WTC11 (cell line): ENCODE data around the gene NOP9. TPM values are rescaled to one million over a fixed set of nuclear protein-coding genes. Genes with fewer than 3 reads are reported as not detected.
A peak's percentile ranks its signal among the peaks of the same experiment; 100 is the strongest.

Experiments
- ATAC-seq: fragments of 200-7000 bp; cut with Tn5 transposase; 2 replicates; pipeline ENCODE4 v1.10.0; 2021; ENCODE audit warnings: mild to moderate bottlenecking, moderate library complexity
- CTCF ChIA-PET: fragments of 300-600 bp; sonication (Branson Sonifier 250); formaldehyde crosslinking; loops from one replicate; lab custom pipeline; 2021; ENCODE audit warnings: antibody characterized with exemption; lab: Charles Lee
- POLR2A ChIA-PET: fragments of 350-600 bp; sonication (Branson Sonifier 250); formaldehyde crosslinking; loops from one replicate; lab custom pipeline; 2021; ENCODE audit warnings: antibody characterized with exemption; lab: Charles Lee
- DNase-seq: peaks from one replicate; pipeline ENCODE4 v3.0.0; 2021; ENCODE audit warnings: low spot score
- H3K27ac Mint-ChIP-seq: 2 replicates; pipeline ENCODE4 v1.8.0; 2021; ENCODE audit warnings: mixed read lengths
- H3K27me3 Mint-ChIP-seq: 2 replicates; pipeline ENCODE4 v1.8.0; 2021; ENCODE audit warnings: low read depth, mild to moderate bottlenecking, moderate library complexity, mixed read lengths
- H3K36me3 Mint-ChIP-seq: 2 replicates; pipeline ENCODE4 v1.8.0; 2021; ENCODE audit warnings: mixed read lengths
- H3K4me1 Mint-ChIP-seq: 2 replicates; pipeline ENCODE4 v1.8.0; 2022; ENCODE audit warnings: mixed read lengths
- H3K4me3 Mint-ChIP-seq: 2 replicates; pipeline ENCODE4 v1.8.0; 2021; ENCODE audit warnings: mild to moderate bottlenecking, moderate library complexity, mixed read lengths
- H3K9me3 Mint-ChIP-seq: 2 replicates; pipeline ENCODE4 v1.8.0; 2021; ENCODE audit warnings: mixed read lengths
- GABPB1 ChIP-seq: sonication (generic); formaldehyde crosslinking; IDR thresholded peaks from 2 replicates; pipeline ENCODE4 v1.8.1; 2023; ENCODE audit warnings: mild to moderate bottlenecking, missing genetic modification reagents
- GRHL2 ChIP-seq: fragments of 250-450 bp; sonication (Bioruptor Pico); IDR thresholded peaks from 2 replicates; pipeline ENCODE4 v1.8.0; 2022; ENCODE audit warnings: mild to moderate bottlenecking, moderate library complexity; ENCODE audit not compliant: insufficient replicate concordance, severe bottlenecking
- JAZF1 ChIP-seq: fragments of 250-450 bp; sonication (Bioruptor Pico); IDR thresholded peaks from 2 replicates; pipeline ENCODE4 v1.9.0; 2021; ENCODE audit warnings: moderate library complexity, mild to moderate bottlenecking, inconsistent platforms
- MXD4 ChIP-seq: fragments of 250-450 bp; sonication (Bioruptor Pico); IDR thresholded peaks from 2 replicates; pipeline ENCODE4 v1.8.0; 2021; ENCODE audit warnings: mild to moderate bottlenecking, moderate library complexity, borderline replicate concordance
- NR2C2 ChIP-seq: sonication (generic); formaldehyde crosslinking; IDR thresholded peaks from 2 replicates; pipeline ENCODE4 v1.8.0; 2022; ENCODE audit warnings: mild to moderate bottlenecking, missing genetic modification reagents
- NR3C1 ChIP-seq: sonication (generic); formaldehyde crosslinking; conservative IDR thresholded peaks from 2 replicates; pipeline ENCODE4 v1.8.1; 2023; ENCODE audit warnings: low read depth, mild to moderate bottlenecking, missing genetic modification reagents
- TEAD1 ChIP-seq: sonication (generic); formaldehyde crosslinking; IDR thresholded peaks from 2 replicates; pipeline ENCODE4 v1.8.0; 2022; ENCODE audit warnings: mild to moderate bottlenecking, missing genetic modification reagents
- ZNF121 ChIP-seq: sonication (generic); formaldehyde crosslinking; IDR thresholded peaks from 2 replicates; pipeline ENCODE4 v1.8.0; 2023; ENCODE audit warnings: missing genetic modification reagents
- ZNF263 ChIP-seq: sonication (generic); formaldehyde crosslinking; IDR thresholded peaks from 2 replicates; pipeline ENCODE4 v1.8.1; 2022; ENCODE audit warnings: low read depth, mild to moderate bottlenecking, moderate library complexity, missing genetic modification reagents
- total RNA-seq: library from RNA; stranded (reverse); gene quantifications from 3 replicates; pipeline ENCODE4 v1.2.3, GENCODE V29; 2021
- TF ChIP-seq, protein P1 (sequence below): sonication (generic); formaldehyde crosslinking; IDR thresholded peaks from 2 replicates; pipeline ENCODE4 v1.8.1; 2022; ENCODE audit warnings: missing genetic modification reagents, borderline replicate concordance
- TF ChIP-seq, protein P2 (sequence below): fragments of 250-450 bp; sonication (Bioruptor Pico); IDR thresholded peaks from 2 replicates; pipeline ENCODE4 v1.9.0; 2021; ENCODE audit warnings: mild to moderate bottlenecking, borderline replicate concordance
- TF ChIP-seq, protein P3 (sequence below): sonication (generic); formaldehyde crosslinking; IDR thresholded peaks from 2 replicates; pipeline ENCODE4 v1.8.1; 2023; ENCODE audit warnings: mild to moderate bottlenecking, missing genetic modification reagents, borderline replicate concordance

NOP9 gene
- total RNA-seq, 1 experiment from 2014 or later: 44.4 TPM

DNA sequence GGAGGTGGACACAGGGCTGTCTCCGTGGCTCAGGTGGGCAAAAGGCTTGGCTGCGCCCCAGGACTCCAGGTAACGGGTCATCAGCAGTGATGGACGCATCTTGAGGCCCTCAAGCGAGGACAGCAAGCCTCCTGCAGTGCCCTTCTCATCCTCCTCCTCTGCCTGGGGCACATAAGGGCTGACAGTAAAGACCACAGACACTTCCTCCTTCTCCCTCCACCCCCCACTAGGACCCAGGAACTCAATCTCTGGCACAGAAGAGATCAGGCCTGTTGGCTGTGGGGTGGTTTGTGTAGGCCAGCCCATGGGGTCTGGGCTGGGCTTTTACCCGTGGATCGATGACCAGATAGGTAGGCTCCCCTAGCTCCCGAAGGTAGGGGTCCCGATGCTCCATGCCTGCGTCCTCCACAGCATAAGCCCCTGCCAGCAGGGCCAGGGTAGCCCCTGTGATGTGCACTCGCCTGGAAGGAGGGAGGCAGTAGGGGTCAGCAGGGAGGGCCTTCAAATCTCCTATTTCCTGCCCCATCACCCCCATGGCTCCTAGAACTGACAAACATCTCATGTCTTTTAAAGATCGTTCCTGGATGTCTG lies 29.5 kb downstream of the NOP9 start (continued):
- TF ChIP-seq, protein P1, sequence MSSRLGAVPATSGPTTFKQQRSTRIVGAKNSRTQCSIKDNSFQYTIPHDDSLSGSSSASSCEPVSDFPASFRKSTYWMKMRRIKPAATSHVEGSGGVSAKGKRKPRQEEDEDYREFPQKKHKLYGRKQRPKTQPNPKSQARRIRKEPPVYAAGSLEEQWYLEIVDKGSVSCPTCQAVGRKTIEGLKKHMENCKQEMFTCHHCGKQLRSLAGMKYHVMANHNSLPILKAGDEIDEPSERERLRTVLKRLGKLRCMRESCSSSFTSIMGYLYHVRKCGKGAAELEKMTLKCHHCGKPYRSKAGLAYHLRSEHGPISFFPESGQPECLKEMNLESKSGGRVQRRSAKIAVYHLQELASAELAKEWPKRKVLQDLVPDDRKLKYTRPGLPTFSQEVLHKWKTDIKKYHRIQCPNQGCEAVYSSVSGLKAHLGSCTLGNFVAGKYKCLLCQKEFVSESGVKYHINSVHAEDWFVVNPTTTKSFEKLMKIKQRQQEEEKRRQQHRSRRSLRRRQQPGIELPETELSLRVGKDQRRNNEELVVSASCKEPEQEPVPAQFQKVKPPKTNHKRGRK (CRISPR knock-in tag): no peak
- TF ChIP-seq, all 79 proteins: peak for 0

DNA sequence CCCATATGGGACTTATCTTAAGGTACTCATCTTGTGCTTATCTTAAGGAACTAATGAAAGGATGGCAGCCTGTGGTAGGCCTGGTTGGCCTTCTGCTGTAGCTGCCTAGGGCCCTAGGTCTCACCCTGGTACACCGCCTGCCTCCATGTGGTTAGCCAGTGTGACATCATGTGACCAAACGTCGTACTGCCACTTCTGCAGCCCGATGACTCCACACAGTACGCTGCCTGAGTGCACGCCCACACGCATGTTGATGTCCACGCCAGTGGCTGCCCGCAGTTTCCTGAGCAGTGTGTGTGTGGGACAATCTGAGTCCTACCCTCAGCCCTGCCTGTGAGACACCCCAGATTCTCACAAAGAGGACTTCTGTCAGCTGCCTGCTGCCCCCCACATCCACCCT lies 30.1 kb downstream of the NOP9 start:
- DNase-seq: no peak
- no peak for ATAC-seq
- H3K27ac Mint-ChIP-seq: no peak overlapping the region
- ChIA-PET CTCF (interaction anchor here (1.1 to 17.1 kb wide), 2 partner anchors 36 to 98 kb away, joined by 6 to 518 read pairs; partner anchors contain the start of genes CBLN3 and KHNYN), POLR2A (no interaction called here)
- no peak overlapping the region for H3K4me3 Mint-ChIP-seq
- H3K27me3 Mint-ChIP-seq: peaks cover 88% of the 10 kb centered on the region
- H3K36me3 Mint-ChIP-seq: no peaks in the 10 kb centered on the region
- H3K4me1 Mint-ChIP-seq: peaks cover 13% of the 10 kb centered on the region
- no peaks in the 10 kb centered on the region for H3K9me3 Mint-ChIP-seq
- TF ChIP-seq ZNF121 (CRISPR knock-in tag) (no peak), NR2C2 (no peak)
- TF ChIP-seq, protein P2, sequence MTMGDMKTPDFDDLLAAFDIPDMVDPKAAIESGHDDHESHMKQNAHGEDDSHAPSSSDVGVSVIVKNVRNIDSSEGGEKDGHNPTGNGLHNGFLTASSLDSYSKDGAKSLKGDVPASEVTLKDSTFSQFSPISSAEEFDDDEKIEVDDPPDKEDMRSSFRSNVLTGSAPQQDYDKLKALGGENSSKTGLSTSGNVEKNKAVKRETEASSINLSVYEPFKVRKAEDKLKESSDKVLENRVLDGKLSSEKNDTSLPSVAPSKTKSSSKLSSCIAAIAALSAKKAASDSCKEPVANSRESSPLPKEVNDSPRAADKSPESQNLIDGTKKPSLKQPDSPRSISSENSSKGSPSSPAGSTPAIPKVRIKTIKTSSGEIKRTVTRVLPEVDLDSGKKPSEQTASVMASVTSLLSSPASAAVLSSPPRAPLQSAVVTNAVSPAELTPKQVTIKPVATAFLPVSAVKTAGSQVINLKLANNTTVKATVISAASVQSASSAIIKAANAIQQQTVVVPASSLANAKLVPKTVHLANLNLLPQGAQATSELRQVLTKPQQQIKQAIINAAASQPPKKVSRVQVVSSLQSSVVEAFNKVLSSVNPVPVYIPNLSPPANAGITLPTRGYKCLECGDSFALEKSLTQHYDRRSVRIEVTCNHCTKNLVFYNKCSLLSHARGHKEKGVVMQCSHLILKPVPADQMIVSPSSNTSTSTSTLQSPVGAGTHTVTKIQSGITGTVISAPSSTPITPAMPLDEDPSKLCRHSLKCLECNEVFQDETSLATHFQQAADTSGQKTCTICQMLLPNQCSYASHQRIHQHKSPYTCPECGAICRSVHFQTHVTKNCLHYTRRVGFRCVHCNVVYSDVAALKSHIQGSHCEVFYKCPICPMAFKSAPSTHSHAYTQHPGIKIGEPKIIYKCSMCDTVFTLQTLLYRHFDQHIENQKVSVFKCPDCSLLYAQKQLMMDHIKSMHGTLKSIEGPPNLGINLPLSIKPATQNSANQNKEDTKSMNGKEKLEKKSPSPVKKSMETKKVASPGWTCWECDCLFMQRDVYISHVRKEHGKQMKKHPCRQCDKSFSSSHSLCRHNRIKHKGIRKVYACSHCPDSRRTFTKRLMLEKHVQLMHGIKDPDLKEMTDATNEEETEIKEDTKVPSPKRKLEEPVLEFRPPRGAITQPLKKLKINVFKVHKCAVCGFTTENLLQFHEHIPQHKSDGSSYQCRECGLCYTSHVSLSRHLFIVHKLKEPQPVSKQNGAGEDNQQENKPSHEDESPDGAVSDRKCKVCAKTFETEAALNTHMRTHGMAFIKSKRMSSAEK: no peak

DNA sequence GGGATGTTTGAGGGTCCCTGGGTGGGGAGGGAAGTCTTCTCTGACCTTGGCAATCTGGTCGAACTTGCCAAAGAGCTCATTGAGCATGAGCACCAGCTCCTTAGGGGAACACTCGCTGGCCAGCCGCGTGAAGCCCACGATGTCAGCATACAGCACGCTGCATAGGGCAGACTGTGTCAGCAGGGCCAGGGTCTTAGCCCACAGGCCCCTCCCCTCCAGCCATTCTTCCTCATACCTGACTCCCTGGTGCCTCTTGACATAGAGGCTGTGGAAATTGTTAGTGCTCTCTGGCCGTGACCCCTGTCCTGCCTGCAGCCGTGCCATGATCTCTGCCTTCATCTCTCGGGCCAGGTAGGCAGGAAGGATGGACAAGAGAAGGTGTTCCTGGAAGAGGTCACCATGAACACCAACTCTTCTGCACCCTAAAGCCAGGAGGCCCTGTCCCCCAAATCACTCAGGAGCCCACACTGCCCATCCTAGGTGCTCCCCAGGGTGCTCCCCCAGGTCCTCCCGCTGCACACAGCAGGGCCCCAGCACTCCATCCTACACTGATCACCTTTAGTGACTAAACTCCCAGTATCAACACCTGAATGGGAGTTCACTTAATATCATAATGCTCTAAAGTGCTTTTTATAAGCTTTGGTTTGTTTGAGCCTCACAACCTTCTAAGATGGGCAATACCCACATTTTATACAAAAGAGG lies 31.5 kb downstream of the NOP9 start:
- ATAC-seq: no peak
- Mint-ChIP-seq H3K27ac (no peak overlapping the region), H3K4me1 (peaks cover 23% of the 10 kb centered on the region), H3K9me3 (no peaks in the 10 kb centered on the region), H3K27me3 (peaks cover 91% of the 10 kb centered on the region), H3K36me3 (no peaks in the 10 kb centered on the region), H3K4me3 (no peak overlapping the region)
- CTCF ChIA-PET: interaction anchor here (1.0 to 17.1 kb wide), 10 partner anchors 15 to 106 kb away, joined by 3 to 518 read pairs (median 36); partner anchors contain the start of genes CBLN3, CIDEB, DHRS1 and KHNYN
- DNase-seq: no peak
- POLR2A ChIA-PET: interaction anchor here (1.2 to 1.9 kb wide), 3 partner anchors 89 to 105 kb away, joined by 3 to 7 read pairs (median 4); partner anchors contain the start of gene TINF2
- no peak for TF ChIP-seq JAZF1 (CRISPR knock-in tag)
- TF ChIP-seq ZNF263 (CRISPR knock-in tag): 0 out of 2 replicates have a peak, but pooled peaks have one; percentile 56

DNA sequence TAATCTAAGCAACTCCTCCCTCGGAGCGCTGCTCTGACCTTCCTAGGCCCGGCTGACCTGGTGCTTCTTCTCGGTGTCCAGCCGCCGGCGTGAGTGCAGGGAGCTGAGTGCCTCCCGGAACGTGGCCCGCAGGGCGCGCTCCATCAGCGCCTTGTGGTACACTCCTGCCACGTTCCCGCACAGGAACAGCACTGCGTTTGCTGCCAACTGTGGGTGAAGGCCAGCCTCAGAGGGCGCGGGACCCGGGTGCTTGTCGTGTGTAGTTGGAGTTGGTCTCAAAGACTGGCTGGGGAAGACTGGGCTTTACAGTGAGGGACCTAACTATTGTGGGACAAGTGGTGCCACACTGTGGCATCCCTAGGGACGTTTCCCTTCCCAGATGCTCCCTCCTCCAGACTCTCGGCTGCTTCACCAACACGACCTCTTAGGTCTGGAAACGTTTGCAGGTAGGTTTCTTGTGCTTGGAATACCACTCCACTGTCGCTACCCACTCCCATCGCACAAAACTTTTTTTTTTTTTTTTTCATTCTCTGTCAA lies 32.1 kb downstream of the NOP9 start:
- Mint-ChIP-seq H3K36me3 (no peaks in the 10 kb centered on the region), H3K4me1 (peaks cover 24% of the 10 kb centered on the region), H3K27me3 (peaks cover 91% of the 10 kb centered on the region), H3K27ac (no peak overlapping the region), H3K4me3 (peak overlapping the region; percentile 78), H3K9me3 (no peaks in the 10 kb centered on the region)
- CTCF ChIA-PET: interaction anchor here (0.7 to 17.1 kb wide), 27 partner anchors 10 to 273 kb away, joined by 3 to 518 read pairs (median 16); partner anchors contain the start of genes CBLN3, CHMP4A, CIDEB and DHRS1
- POLR2A ChIA-PET: interaction anchor here (0.5 to 2.5 kb wide), 5 partner anchors 89 to 110 kb away, joined by 3 to 9 read pairs (median 4); partner anchors contain the start of genes CBLN3, KHNYN and TINF2
- peak; percentile 44 for DNase-seq
- peak; percentile 3 for ATAC-seq
- TF ChIP-seq GABPB1 (CRISPR knock-in tag): no peak
- TF ChIP-seq, protein P2: no peak
- TF ChIP-seq, protein P3, sequence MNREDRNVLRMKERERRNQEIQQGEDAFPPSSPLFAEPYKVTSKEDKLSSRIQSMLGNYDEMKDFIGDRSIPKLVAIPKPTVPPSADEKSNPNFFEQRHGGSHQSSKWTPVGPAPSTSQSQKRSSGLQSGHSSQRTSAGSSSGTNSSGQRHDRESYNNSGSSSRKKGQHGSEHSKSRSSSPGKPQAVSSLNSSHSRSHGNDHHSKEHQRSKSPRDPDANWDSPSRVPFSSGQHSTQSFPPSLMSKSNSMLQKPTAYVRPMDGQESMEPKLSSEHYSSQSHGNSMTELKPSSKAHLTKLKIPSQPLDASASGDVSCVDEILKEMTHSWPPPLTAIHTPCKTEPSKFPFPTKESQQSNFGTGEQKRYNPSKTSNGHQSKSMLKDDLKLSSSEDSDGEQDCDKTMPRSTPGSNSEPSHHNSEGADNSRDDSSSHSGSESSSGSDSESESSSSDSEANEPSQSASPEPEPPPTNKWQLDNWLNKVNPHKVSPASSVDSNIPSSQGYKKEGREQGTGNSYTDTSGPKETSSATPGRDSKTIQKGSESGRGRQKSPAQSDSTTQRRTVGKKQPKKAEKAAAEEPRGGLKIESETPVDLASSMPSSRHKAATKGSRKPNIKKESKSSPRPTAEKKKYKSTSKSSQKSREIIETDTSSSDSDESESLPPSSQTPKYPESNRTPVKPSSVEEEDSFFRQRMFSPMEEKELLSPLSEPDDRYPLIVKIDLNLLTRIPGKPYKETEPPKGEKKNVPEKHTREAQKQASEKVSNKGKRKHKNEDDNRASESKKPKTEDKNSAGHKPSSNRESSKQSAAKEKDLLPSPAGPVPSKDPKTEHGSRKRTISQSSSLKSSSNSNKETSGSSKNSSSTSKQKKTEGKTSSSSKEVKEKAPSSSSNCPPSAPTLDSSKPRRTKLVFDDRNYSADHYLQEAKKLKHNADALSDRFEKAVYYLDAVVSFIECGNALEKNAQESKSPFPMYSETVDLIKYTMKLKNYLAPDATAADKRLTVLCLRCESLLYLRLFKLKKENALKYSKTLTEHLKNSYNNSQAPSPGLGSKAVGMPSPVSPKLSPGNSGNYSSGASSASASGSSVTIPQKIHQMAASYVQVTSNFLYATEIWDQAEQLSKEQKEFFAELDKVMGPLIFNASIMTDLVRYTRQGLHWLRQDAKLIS (CRISPR knock-in tag): no peak
- TF ChIP-seq MXD4 (CRISPR knock-in tag): no peak
- TF ChIP-seq NR3C1: no peak
- no peak for TF ChIP-seq TEAD1 (CRISPR knock-in tag)
- no peak for TF ChIP-seq GRHL2 (CRISPR knock-in tag)
